SW 1271 (cell line): Measurements from ENCODE around the gene IKZF1.

Experiments used
- DNase-seq, 2 experiments: peaks; one replicate each; lab custom pipeline; 2025; lab: John Stamatoyannopoulos, UW

The IKZF1 gene

GRCh38 chr7:50308532-50309385 is 4.2 kb downstream of the IKZF1 start:
- DNase-seq = no peak

- no peak for DNase-seq
These were observed 5.2 kb downstream of the IKZF1 start for GRCh38 chr7:50309721-50310120.

GRCh38 chr7:50310361-50310760 is 5.8 kb downstream of the IKZF1 start:
- DNase-seq = no peak

- DNase-seq = no peak
These were observed 6.4 kb downstream of the IKZF1 start for GRCh38 chr7:50310956-50311355.

GRCh38 chr7:50312250-50313162 is 8.0 kb downstream of the IKZF1 start:
- DNase-seq = no peak

- no peak for DNase-seq
These were observed 10.5 kb downstream of the IKZF1 start for GRCh38 chr7:50314836-50315592.

GRCh38 chr7:50315739-50316671 is 11.5 kb downstream of the IKZF1 start:
- no peak for DNase-seq

- DNase-seq = no peak
These were observed 12.7 kb downstream of the IKZF1 start for GRCh38 chr7:50317221-50317678.

- DNase-seq = no peak
These were observed 13.5 kb downstream of the IKZF1 start for GRCh38 chr7:50317697-50318669.

- DNase-seq = no peak
These were observed 17.1 kb downstream of the IKZF1 start for GRCh38 chr7:50321487-50322067.

GRCh38 chr7:50324113-50324512 is 19.6 kb downstream of the IKZF1 start:
- DNase-seq = no peak

- no peak for DNase-seq
These were observed 22.9 kb downstream of the IKZF1 start for GRCh38 chr7:50327443-50327842.

- no peak for DNase-seq
These were observed 25.3 kb downstream of the IKZF1 start for GRCh38 chr7:50329775-50330174.

GRCh38 chr7:50330254-50330653 is 25.7 kb downstream of the IKZF1 start:
- no peak for DNase-seq

- no peak for DNase-seq
These were observed 26.2 kb downstream of the IKZF1 start for GRCh38 chr7:50330696-50331095.

- DNase-seq = no peak
These were observed 27.2 kb downstream of the IKZF1 start for GRCh38 chr7:50331564-50332208.

- no peak for DNase-seq
These were observed 28.0 kb downstream of the IKZF1 start for GRCh38 chr7:50332241-50333165.

GRCh38 chr7:50333221-50333651 is 28.7 kb downstream of the IKZF1 start:
- no peak for DNase-seq
